ENCODE data around the gene COMMD4. TPM values are rescaled to one million over a fixed set of nuclear protein-coding genes. Genes with fewer than 3 reads are reported as not detected.
A peak's percentile ranks its signal among the peaks of the same experiment; 100 is the strongest.
"Not testable (repeated sequence)": the region's sequence is repeated elsewhere in the genome, so short reads cannot be mapped to it uniquely, and the experiment has no call there.

Gene COMMD4
- total RNA-seq, 2 experiments from 2014 or later = 65.8 to 70.4 TPM

DNA sequence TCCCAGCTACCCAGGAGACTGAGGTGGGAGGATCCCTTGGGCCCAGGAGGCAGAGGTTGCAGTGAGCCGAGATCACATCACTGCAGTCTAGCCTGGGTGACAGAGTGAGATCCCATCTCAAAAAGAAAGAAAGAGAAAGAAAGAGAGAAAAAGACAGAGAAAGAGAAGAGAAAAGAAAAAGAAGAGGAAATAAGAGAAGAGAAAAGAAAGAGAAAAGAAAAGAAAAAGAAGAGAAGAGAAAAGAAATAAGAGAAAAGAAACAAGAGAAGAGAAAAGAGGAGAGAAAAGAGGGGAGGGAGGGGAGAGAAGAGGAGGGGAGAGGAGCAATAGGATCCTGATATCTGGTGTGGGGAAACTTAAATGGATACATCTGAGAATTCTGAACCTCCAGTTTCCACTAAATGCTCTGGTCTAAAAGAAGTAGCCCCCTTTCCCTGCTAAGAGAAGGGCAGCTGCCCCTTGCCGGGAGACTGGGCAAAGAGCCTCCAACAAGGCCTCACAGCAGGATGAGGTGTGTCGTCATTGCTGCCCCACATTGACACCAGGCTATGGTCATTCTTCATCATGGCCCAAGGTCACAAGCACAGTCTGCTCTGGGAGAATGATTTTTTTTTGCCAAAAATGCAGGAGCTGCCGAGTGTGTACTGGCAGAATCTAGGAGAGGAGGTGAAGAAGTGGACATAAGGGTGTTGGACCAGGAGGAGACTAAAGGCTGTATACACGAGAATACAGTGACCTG, 21.1 kb upstream of the COMMD4 start:
- no peak overlapping the region for H3K4me3 Mint-ChIP-seq
- no peak for DNase-seq
- H3K9me3 Mint-ChIP-seq = no peaks in the 10 kb centered on the region
- CTCF ChIA-PET = no interaction called here
- H3K27me3 Mint-ChIP-seq (ENCODE audit: low read depth) = no peaks in the 10 kb centered on the region
- intact Hi-C loops (cut with micrococcal nuclease) = no loop called here
- no peaks in the 10 kb centered on the region for H3K4me1 Mint-ChIP-seq (ENCODE audit: low read depth)
- H3K27ac Mint-ChIP-seq = no peak overlapping the region
- H3K36me3 Mint-ChIP-seq (ENCODE audit: low read depth) = no peaks in the 10 kb centered on the region

DNA sequence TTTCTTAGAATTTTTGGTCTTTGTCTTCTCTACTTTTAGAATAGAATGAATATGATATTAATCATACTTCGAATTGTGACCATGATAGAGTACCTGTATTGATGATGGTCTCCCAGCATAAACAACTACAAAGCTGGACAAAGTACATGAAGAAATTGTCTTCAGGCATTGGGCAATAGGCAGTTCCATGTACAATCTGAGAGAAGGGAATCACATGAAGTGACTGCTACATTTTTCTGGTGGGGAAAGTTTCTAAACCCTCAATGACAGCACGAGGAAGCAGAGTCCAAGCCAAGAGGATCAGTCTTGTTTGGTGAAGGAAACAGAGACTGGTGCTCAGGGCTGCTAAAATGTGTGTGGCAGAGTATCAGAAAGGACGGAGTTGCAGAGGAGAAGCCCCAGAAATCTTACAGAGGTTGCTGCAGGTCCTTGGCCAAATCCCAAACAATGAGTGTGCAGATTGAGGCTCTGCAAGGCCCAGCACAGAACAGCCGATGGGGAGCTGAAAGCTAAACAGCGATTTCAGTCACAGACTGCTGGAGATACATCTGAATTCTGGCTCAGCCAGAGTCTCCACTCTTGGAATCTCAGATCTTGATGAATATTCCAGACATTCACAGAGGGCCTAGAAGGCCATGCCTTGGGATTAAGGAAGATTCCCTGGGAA, 16.5 kb upstream of the COMMD4 start:
- not testable (repeated sequence) for H3K27me3 Mint-ChIP-seq (ENCODE audit: low read depth); H3K27ac Mint-ChIP-seq

DNA sequence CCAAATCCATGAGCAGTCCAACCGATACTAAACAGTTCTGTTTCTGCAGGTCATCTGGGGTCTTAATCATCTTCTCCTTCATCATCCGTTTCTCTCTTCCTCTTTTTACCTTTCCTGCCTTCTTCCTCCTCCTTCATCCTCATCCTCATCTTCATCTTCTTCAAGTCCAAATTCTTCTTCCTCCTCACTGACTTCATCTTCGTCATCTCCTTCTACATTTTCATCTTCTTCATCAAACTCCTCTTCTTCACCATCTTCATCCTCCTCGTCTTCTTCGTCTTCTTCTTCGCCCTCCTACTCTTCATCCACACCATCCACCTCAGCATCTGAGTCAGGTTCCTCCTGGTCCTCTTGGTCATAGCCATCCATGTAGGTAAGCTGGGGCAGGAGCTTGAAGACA, 14.2 kb upstream of the COMMD4 start:
- intact Hi-C loops (cut with micrococcal nuclease) = loop anchor here (10.0 kb wide), 1 partner anchor 87 kb away; no protein-coding TSS in a partner anchor
- Mint-ChIP-seq H3K9me3 (no peaks in the 10 kb centered on the region), H3K4me1 (ENCODE audit: low read depth) (no peaks in the 10 kb centered on the region), H3K4me3 (no peak overlapping the region), H3K36me3 (ENCODE audit: low read depth) (no peaks in the 10 kb centered on the region), H3K27ac (no peak overlapping the region), H3K27me3 (ENCODE audit: low read depth) (no peaks in the 10 kb centered on the region)
- DNase-seq = no peak
- CTCF ChIA-PET = no interaction called here

More for the DNA sequence above, 16.5 kb upstream of the COMMD4 start:
- DNase-seq; H3K9me3 Mint-ChIP-seq; CTCF ChIA-PET; intact Hi-C loops (cut with micrococcal nuclease); H3K4me1 Mint-ChIP-seq (ENCODE audit: low read depth); H3K4me3 Mint-ChIP-seq; H3K36me3 Mint-ChIP-seq (ENCODE audit: low read depth): not testable (repeated sequence)

DNA sequence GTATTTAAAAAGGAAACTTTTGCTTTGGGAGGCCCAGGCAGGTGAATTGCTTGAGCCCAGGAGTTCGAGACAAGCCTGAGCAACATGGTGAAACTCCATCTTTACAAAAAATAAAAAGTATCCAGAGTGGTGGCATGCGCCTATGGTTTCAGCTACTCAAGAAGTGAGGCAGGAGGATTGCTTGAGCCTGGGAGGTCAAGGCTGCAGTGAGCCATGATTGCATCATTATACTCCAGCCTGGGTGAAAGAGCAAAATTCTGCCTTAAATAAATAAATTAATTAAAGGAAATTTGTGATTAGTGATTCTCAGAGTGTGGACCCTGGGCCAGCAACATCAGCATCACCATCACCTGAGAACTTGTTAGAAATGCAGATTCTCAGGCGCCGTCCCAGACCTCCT, 9.9 kb upstream of the COMMD4 start:
- Mint-ChIP-seq H3K4me1 (ENCODE audit: low read depth) (no peaks in the 10 kb centered on the region), H3K27me3 (ENCODE audit: low read depth) (no peaks in the 10 kb centered on the region), H3K9me3 (no peaks in the 10 kb centered on the region), H3K36me3 (ENCODE audit: low read depth) (no peaks in the 10 kb centered on the region), H3K27ac (no peak overlapping the region), H3K4me3 (no peak overlapping the region)
- CTCF ChIA-PET = no interaction called here
- DNase-seq = no peak
- intact Hi-C loops (cut with micrococcal nuclease) = loop anchor here (10.0 kb wide), 1 partner anchor 91 kb away; no protein-coding TSS in a partner anchor

DNA sequence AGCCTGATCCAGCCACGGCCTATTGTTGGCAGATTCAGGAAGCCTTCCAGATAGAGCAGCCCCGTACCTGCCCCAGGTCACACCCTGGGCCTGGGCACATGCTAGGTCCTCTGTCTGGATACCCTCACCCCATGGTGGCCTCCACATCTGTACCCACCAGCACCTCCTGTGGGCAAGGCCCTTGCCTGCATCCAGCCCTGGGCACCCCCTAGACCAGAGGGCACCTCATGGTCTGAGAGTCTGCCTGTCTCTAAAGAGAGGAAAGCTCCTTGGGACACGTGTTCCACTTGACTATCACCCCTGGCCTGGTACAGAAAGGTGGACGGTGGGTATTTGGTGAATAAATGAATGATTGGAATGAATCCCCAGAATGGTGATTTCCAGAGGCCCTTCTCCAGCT, 8.9 kb upstream of the COMMD4 start:
- CTCF ChIA-PET = interaction anchor here (0.5 to 1.0 kb wide), 2 partner anchors 41 to 208 kb away, joined by 3 read pairs; no protein-coding TSS in a partner anchor
- intact Hi-C loops (cut with micrococcal nuclease) = loop anchor here (10.0 kb wide), 1 partner anchor 92 kb away; no protein-coding TSS in a partner anchor
- no peaks in the 10 kb centered on the region for H3K9me3 Mint-ChIP-seq
- H3K4me1 Mint-ChIP-seq (ENCODE audit: low read depth) = no peaks in the 10 kb centered on the region
- no peak overlapping the region for H3K27ac Mint-ChIP-seq
- no peak overlapping the region for H3K4me3 Mint-ChIP-seq
- no peaks in the 10 kb centered on the region for H3K36me3 Mint-ChIP-seq (ENCODE audit: low read depth)
- H3K27me3 Mint-ChIP-seq (ENCODE audit: low read depth) = no peaks in the 10 kb centered on the region
- DNase-seq = no peak

DNA sequence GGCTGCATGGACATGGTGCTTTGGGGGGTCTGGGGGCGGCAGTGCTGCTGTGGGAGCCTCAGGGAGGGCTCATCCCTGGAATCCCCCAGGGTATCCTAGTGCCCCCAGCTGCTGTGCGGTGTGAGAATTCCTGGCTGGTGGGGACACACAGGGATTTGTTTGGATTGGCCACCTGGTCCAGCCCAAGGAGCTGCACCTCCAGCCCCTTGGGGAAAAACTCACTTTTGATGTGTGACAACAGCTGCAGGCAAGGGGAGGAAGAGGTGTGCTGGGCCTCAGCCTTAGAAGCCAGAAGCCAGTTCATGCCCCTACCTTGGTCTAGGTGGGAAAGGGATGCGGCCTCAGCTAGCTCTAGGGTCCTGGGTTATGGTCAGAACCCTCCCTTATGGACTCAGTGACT, 8.4 kb upstream of the COMMD4 start:
- no peaks in the 10 kb centered on the region for H3K36me3 Mint-ChIP-seq (ENCODE audit: low read depth)
- H3K27ac Mint-ChIP-seq = no peak overlapping the region
- no peaks in the 10 kb centered on the region for H3K27me3 Mint-ChIP-seq (ENCODE audit: low read depth)
- H3K4me3 Mint-ChIP-seq = no peak overlapping the region
- no peak for DNase-seq
- CTCF ChIA-PET = interaction anchor here (0.5 kb wide), 1 partner anchor 207 kb away, joined by 3 read pairs; no protein-coding TSS in a partner anchor
- H3K4me1 Mint-ChIP-seq (ENCODE audit: low read depth) = no peaks in the 10 kb centered on the region
- H3K9me3 Mint-ChIP-seq = no peaks in the 10 kb centered on the region
- intact Hi-C loops (cut with micrococcal nuclease) = loop anchor here (10.0 kb wide), 1 partner anchor 93 kb away; no protein-coding TSS in a partner anchor

DNA sequence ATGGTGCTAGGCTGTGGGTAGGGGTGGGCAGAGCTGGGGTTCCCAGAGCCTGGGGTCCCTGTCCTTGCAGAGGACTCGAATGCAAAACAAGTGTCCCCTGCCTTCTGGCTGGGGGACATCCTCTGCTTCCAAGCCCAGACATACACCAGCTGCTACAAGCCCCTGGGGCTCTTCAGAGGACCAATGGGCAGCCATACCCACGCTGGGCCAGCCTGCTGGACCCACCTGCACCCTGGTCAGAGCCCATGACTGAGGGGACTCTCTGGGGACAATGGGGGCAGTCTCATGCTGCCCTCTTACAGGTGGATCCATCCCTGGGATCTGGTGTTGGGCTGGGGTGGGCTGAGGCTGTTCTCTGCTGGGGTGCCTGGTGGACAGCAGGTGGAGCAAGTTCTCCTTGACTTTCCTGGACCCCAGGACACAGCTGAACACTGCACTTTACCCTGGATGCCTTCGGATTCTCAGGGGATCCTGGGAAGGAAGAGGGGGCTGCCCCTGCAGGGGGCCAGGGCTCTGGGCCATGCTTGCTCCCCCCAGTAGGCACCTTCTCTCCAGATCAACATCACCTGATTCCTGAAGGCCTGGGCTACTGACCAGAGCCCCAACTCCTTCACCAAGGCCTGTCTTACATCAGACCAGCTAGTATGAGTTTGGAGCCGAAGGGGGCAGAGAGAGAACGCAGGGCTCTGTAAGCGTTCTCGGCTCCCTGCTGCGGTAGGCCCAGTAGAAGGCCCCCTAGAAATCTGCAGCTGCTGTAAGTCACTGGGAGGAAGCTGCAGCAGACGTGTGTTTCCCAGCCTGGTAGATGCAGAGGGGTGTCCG, 7.2 kb upstream of the COMMD4 start:
- Mint-ChIP-seq H3K4me3 (no peak overlapping the region), H3K36me3 (ENCODE audit: low read depth) (no peaks in the 10 kb centered on the region), H3K27ac (no peak overlapping the region), H3K27me3 (ENCODE audit: low read depth) (no peaks in the 10 kb centered on the region), H3K9me3 (no peaks in the 10 kb centered on the region), H3K4me1 (ENCODE audit: low read depth) (no peaks in the 10 kb centered on the region)
- DNase-seq = no peak
- CTCF ChIA-PET = interaction anchor here (0.6 kb wide), 2 partner anchors 127 to 342 kb away, joined by 3 to 5 read pairs; no protein-coding TSS in a partner anchor
- intact Hi-C loops (cut with micrococcal nuclease) = loop anchor here (10.0 kb wide), 1 partner anchor 94 kb away; no protein-coding TSS in a partner anchor

DNA sequence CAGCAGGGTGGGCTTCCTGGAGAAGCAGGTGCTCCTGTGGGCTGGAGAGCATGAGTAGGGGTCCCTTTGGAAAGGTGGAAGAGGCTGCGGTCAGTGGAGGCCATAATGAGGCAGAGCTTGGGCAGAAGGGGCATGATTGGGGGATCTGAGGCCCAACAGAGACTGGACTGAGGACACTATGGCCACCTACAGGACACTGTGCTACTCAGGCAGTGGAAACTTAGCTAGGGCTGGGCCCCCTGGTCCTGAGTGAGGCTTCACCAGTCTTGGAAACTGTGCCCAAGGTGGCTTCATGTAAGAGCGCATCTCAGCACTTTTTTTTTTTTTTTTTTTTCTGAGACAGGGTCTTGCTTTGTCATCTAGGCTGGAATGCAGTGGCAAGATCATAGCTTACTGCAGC, 6.3 kb upstream of the COMMD4 start:
- intact Hi-C loops (cut with micrococcal nuclease) = loop anchor here (10.0 kb wide), 1 partner anchor 95 kb away; no protein-coding TSS in a partner anchor
- Mint-ChIP-seq H3K27ac (no peak overlapping the region), H3K9me3 (no peaks in the 10 kb centered on the region), H3K36me3 (ENCODE audit: low read depth) (no peaks in the 10 kb centered on the region), H3K27me3 (ENCODE audit: low read depth) (no peaks in the 10 kb centered on the region), H3K4me3 (no peak overlapping the region), H3K4me1 (ENCODE audit: low read depth) (no peaks in the 10 kb centered on the region)
- no peak for DNase-seq
- CTCF ChIA-PET = no interaction called here

DNA sequence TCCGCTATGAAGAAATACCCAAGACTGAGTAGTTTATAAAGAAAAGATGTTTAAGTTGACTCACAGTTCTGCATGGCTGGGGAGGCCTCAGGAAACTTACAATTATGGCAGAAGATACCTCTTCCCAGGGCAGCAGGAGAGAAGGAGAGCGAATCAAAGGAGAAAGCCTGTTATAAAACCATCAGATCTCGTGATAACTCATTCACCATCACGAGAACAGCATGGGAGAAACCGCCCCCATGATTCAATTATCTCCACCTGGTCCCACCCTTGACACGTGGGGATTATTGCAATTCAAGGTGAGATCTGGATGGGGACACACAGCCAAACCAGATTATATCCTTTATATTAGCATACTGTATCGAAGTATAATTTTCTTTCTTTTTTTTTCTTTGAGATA, 3.8 kb upstream of the COMMD4 start:
- not testable (repeated sequence) for H3K36me3 Mint-ChIP-seq (ENCODE audit: low read depth); H3K27ac Mint-ChIP-seq; H3K9me3 Mint-ChIP-seq; DNase-seq; H3K27me3 Mint-ChIP-seq (ENCODE audit: low read depth); H3K4me3 Mint-ChIP-seq
- H3K4me1 Mint-ChIP-seq (ENCODE audit: low read depth) = peaks cover 17% of the 10 kb centered on the region
- intact Hi-C loops (cut with micrococcal nuclease) = loop anchor here (10.0 kb wide), 1 partner anchor 127 kb away; the partner anchor contains the start of gene C15orf39
- CTCF ChIA-PET = interaction anchor here (0.6 kb wide), 2 partner anchors 277 to 301 kb away, joined by 3 to 4 read pairs; no protein-coding TSS in a partner anchor

DNA sequence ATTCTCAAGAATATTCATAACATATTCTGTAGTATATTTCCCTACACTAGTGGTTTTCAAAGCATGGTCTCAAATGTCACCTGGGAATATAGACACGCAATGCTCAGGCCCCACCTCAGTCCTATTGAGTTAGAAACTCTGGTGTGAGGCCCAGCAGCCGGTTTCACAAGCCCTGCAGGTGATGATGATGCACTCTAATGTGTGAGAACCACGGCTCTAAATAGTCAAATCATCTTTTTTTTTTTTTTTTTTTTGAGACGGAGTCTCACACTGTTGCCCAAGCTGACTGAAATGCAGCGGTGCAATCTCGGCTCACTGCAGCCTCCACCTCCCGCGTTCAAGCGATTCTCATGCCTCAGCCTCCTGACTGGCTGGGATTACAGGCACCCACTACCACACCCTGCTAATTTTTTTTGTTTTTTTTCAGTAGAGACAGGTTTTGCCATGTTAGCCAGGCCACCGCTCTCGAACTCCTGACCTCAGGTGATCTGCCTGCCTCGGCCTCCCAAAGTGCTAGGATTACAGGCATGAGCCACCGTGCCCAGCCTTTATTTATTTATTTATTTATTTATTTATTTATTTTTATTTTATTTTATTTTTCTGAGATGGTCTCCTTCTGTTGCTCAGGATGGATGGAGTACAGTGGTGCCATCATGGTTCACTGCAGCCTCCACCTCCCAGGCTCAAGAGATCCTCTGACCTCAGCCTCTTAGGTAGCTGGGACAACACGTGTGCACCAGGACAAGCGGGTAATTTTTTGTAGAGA, 2.0 kb upstream of the COMMD4 start:
- H3K27ac Mint-ChIP-seq; CTCF ChIA-PET; H3K27me3 Mint-ChIP-seq (ENCODE audit: low read depth); DNase-seq; H3K36me3 Mint-ChIP-seq (ENCODE audit: low read depth); H3K4me3 Mint-ChIP-seq; H3K9me3 Mint-ChIP-seq: not testable (repeated sequence)
- intact Hi-C loops (cut with micrococcal nuclease) = loop anchor here (10.0 kb wide), 1 partner anchor 129 kb away; the partner anchor contains the start of gene C15orf39
- H3K4me1 Mint-ChIP-seq (ENCODE audit: low read depth) = peaks cover 21% of the 10 kb centered on the region

DNA sequence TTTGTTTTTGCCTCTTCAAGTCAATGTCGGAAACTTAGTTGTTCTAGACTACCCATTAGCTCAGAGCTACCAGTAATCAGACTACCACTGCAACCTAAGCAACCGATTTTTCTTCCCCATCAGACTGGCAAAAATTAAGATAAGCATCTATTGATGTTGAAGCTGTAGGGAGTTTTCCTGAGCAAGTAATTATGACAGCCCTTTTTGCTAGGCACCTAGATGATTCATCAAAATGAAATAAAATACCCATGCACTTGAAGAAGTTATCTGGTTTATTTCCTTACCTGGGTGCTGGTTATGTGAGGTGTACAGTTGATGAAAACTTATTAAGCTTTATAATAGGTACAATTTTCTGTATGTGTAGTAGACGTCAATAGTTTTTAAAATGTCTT, 554 bp upstream of the COMMD4 start:
- no peaks in the 10 kb centered on the region for H3K27me3 Mint-ChIP-seq (ENCODE audit: low read depth)
- CTCF ChIA-PET = interaction anchor here (0.6 to 1.7 kb wide), 3 partner anchors 33 to 809 kb away, joined by 3 to 7 read pairs (median 3); partner anchors contain the start of gene MAN2C1
- H3K27ac Mint-ChIP-seq = no peak overlapping the region
- intact Hi-C loops (cut with micrococcal nuclease) = loop anchor here (10.0 kb wide), 1 partner anchor 131 kb away; the partner anchor contains the start of gene C15orf39
- H3K36me3 Mint-ChIP-seq (ENCODE audit: low read depth) = peaks cover 6% of the 10 kb centered on the region
- H3K4me1 Mint-ChIP-seq (ENCODE audit: low read depth) = peaks cover 21% of the 10 kb centered on the region
- no peak for DNase-seq
- H3K4me3 Mint-ChIP-seq = peak overlapping the region; percentile 97
- no peaks in the 10 kb centered on the region for H3K9me3 Mint-ChIP-seq

All from activated naive CD4-positive, alpha-beta T cell treated with anti-CD3 and anti-CD28 coated beads for 36 hours (primary cell).